ENCODE data around the gene ARHGAP15. TPM values are rescaled to one million over a fixed set of nuclear protein-coding genes. Genes with fewer than 3 reads are reported as not detected.

ARHGAP15 gene
- total RNA-seq, 3 donors from 2014 or later (not counting 1 experiment from before 2014, with no cell fraction given): 148 to 168 (median 165) TPM

DNA sequence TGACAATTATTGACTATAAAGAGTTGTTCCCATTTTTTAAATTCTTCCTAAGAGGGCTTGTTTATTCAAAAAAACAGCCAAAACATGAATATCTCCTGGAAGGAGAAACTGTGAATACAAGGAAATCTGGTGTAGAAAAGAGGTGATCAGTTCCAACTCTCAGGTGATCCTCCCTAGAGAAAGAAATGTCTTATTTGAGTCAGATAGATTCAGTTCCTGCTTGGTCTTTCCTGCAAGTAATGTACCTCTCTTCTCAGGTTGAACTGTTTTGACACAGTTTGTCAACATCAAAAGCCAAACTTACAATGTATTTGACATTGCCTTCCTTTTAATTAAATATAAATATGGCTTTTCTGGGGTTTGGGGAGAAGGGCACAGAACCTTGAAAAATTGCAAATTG, 567.4 kb downstream of the ARHGAP15 start:
- Histone ChIP-seq H3K27ac (ENCODE audit: low read length) (no peak overlapping the region), H3K36me3 (ENCODE audit: control insufficient read depth, insufficient read depth, low read length) (no peaks in the 10 kb centered on the region), H3K4me1 (ENCODE audit: control insufficient read depth, insufficient read depth, low read length) (no peaks in the 10 kb centered on the region), H3K27me3 (ENCODE audit: control insufficient read depth, insufficient read depth, low read length) (no peaks in the 10 kb centered on the region), H3K4me3 (ENCODE audit: low read length) (no peak overlapping the region), H3K9me3 (ENCODE audit: control insufficient read depth, insufficient read depth, low read length) (no peaks in the 10 kb centered on the region)
- no peak for DNase-seq
- Mint-ChIP-seq H3K27ac (no peak overlapping the region), H3K36me3 (no peaks in the 10 kb centered on the region), H3K4me1 (peaks cover 11 to 13% of the 10 kb centered on the region in 2 donors), H3K4me3 (no peak overlapping the region), H3K27me3 (ENCODE audit: low read depth in 2 of 2) (no peaks in the 10 kb centered on the region), H3K9me3 (peaks cover 0 to 2% of the 10 kb centered on the region in 2 donors)
- intact Hi-C loops (cut with micrococcal nuclease): no loop called here
- TF ChIP-seq CTCF (IDR thresholded peaks at IDR 0.05): no peak
- ATAC-seq: no peak

- TF ChIP-seq CTCF (IDR thresholded peaks at IDR 0.05): no peak
- peaks cover 7 to 13% of the 10 kb centered on the region in 2 donors for H3K4me1 Mint-ChIP-seq
Measured at GRCh38 chr2:143697744-143698143, 568.5 kb downstream of the ARHGAP15 start.

GRCh38 chr2:143698352-143698751, 569.1 kb downstream of the ARHGAP15 start:
- H3K9me3 ChIP-seq (ENCODE audit: control insufficient read depth, insufficient read depth, low read length): no peaks in the 10 kb centered on the region
- TF ChIP-seq CTCF (IDR thresholded peaks at IDR 0.05): no peak
- no peaks in the 10 kb centered on the region for H3K4me1 ChIP-seq (ENCODE audit: control insufficient read depth, insufficient read depth, low read length)
- H3K36me3 Mint-ChIP-seq: peaks cover 8% of the 10 kb centered on the region
- H3K27ac ChIP-seq (ENCODE audit: low read length): no peak overlapping the region
- ATAC-seq (no peak), DNase-seq (no peak)
- no peak overlapping the region for H3K4me3 ChIP-seq (ENCODE audit: low read length)
- intact Hi-C loops (cut with micrococcal nuclease): no loop called here
- H3K27me3 ChIP-seq (ENCODE audit: control insufficient read depth, insufficient read depth, low read length): no peaks in the 10 kb centered on the region
- no peak overlapping the region for H3K4me3 Mint-ChIP-seq
- 83% methylated on average over 1 of the region's 2 CpGs for WGBS (ENCODE audit: insufficient coverage)
- no peak overlapping the region for H3K27ac Mint-ChIP-seq
- peaks cover 7 to 16% of the 10 kb centered on the region in 2 donors for H3K4me1 Mint-ChIP-seq
- no peaks in the 10 kb centered on the region for H3K9me3 Mint-ChIP-seq
- H3K36me3 ChIP-seq (ENCODE audit: control insufficient read depth, insufficient read depth, low read length): peaks cover 8% of the 10 kb centered on the region
- H3K27me3 Mint-ChIP-seq (ENCODE audit: low read depth in 2 of 2): no peaks in the 10 kb centered on the region

More at GRCh38 chr2:143697744-143698143, 568.5 kb downstream of the ARHGAP15 start:
- no peaks in the 10 kb centered on the region for H3K27me3 Mint-ChIP-seq (ENCODE audit: low read depth in 2 of 2)
- Histone ChIP-seq H3K9me3 (ENCODE audit: control insufficient read depth, insufficient read depth, low read length) (no peaks in the 10 kb centered on the region), H3K27me3 (ENCODE audit: control insufficient read depth, insufficient read depth, low read length) (no peaks in the 10 kb centered on the region), H3K4me1 (ENCODE audit: control insufficient read depth, insufficient read depth, low read length) (no peaks in the 10 kb centered on the region), H3K36me3 (ENCODE audit: control insufficient read depth, insufficient read depth, low read length) (peaks cover 2% of the 10 kb centered on the region), H3K4me3 (ENCODE audit: low read length) (no peak overlapping the region), H3K27ac (ENCODE audit: low read length) (no peak overlapping the region)
- ATAC-seq: no peak
- H3K4me3 Mint-ChIP-seq: no peak overlapping the region
- DNase-seq: no peak
- intact Hi-C loops (cut with micrococcal nuclease): no loop called here
- WGBS (ENCODE audit: insufficient coverage): 85% methylated on average over 1 of the region's 1 CpG
- H3K36me3 Mint-ChIP-seq: peaks cover 2% of the 10 kb centered on the region
- H3K27ac Mint-ChIP-seq: no peak overlapping the region
- no peaks in the 10 kb centered on the region for H3K9me3 Mint-ChIP-seq

DNA sequence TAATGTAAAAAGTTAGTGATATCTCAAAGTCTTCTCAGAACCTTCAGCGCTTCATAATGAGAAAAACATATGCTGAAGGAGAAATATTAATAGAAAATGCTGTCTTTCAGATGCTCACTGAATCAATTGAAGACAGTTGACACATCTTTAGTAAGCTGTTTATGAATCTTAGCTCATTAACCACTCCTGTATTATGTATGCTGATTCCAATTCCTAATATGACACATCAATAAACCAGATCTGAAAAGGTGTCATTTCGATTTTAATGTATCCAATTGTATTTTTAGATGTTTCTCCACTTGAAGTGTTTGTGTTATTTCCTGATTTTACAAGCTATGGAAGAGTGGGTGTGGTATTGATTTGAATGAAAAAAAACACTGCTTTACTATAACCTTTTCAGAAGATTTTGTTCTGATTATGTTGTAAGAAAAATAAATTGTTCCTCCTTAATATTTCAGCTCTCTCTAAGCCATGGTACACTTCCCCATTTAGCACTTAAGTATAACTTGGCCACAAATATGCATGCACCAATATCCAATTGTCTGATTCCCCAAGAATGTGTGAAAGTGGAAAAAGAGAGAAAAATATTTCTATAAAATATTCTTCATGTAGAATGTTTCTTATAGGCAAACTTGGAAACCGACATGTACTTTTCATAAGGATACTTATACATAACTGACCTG, 569.8 kb downstream of the ARHGAP15 start:
- H3K36me3 Mint-ChIP-seq: peaks cover 15% of the 10 kb centered on the region
- no peak for DNase-seq
- H3K27me3 Mint-ChIP-seq (ENCODE audit: low read depth in 2 of 2): no peaks in the 10 kb centered on the region
- Histone ChIP-seq H3K27ac (ENCODE audit: low read length) (no peak overlapping the region), H3K4me1 (ENCODE audit: control insufficient read depth, insufficient read depth, low read length) (no peaks in the 10 kb centered on the region), H3K4me3 (ENCODE audit: low read length) (no peak overlapping the region), H3K9me3 (ENCODE audit: control insufficient read depth, insufficient read depth, low read length) (no peaks in the 10 kb centered on the region), H3K27me3 (ENCODE audit: control insufficient read depth, insufficient read depth, low read length) (no peaks in the 10 kb centered on the region), H3K36me3 (ENCODE audit: control insufficient read depth, insufficient read depth, low read length) (peaks cover 15% of the 10 kb centered on the region)
- H3K4me1 Mint-ChIP-seq: peaks cover 7 to 18% of the 10 kb centered on the region in 2 donors
- no peak overlapping the region for H3K4me3 Mint-ChIP-seq
- H3K9me3 Mint-ChIP-seq: no peaks in the 10 kb centered on the region
- no peak overlapping the region for H3K27ac Mint-ChIP-seq
- intact Hi-C loops (cut with micrococcal nuclease): no loop called here
- no peak for ATAC-seq
- 80% methylated on average over 1 of the region's 3 CpGs for WGBS (ENCODE audit: insufficient coverage)
- TF ChIP-seq CTCF (IDR thresholded peaks at IDR 0.05): no peak

Data from natural killer cell (primary cell).